OCI-LY3 (cell line): ENCODE results near the gene TMEM178A.

Experiments
- H2AFZ ChIP-seq: fragments of 200-600, 300-600 bp; shearing (Covaris generic); 2 replicates; pipeline ENCODE4 v1.6.0; 2014; ENCODE audit warnings: antibody characterized with exemption, low read depth, low read length
- H3K27ac ChIP-seq: fragments of 200-600, 300-600 bp; sonication (generic); 2 replicates; pipeline ENCODE4 v1.5.1; 2014; ENCODE audit warnings: mild to moderate bottlenecking, low read length, moderate library complexity, mixed read lengths
- H3K27me3 ChIP-seq: fragments of 200-600, 300-600 bp; sonication (generic); 2 replicates; pipeline ENCODE4 v1.6.1; 2014; ENCODE audit warnings: low read depth, low read length, mixed read lengths
- H3K36me3 ChIP-seq: fragments of 200-600, 300-600 bp; sonication (generic); replicated peaks from 2 replicates; pipeline ENCODE3; 2014; ENCODE audit warnings: low read depth, low read length, mixed read lengths
- H3K4me1 ChIP-seq: fragments of 300-600, 200-600 bp; sonication (generic); 2 replicates; pipeline ENCODE4 v1.6.1; 2014; ENCODE audit warnings: low read length, mixed read lengths
- H3K4me2 ChIP-seq: fragments of 200-600, 300-600 bp; sonication (generic); 2 replicates; pipeline ENCODE4 v1.6.1; 2014; ENCODE audit warnings: low read length, mixed read lengths
- H3K4me3 ChIP-seq: fragments of 300-600, 200-600 bp; sonication (generic); 2 replicates; pipeline ENCODE4 v1.5.1; 2014; ENCODE audit warnings: antibody characterized with exemption, mild to moderate bottlenecking, low read length, moderate library complexity
- H3K79me2 ChIP-seq: fragments of 300-600, 200-600 bp; shearing (Covaris generic); 2 replicates; pipeline ENCODE4 v1.6.1; 2014; ENCODE audit warnings: mild to moderate bottlenecking, low read length, mixed read lengths
- H3K9ac ChIP-seq: fragments of 300-600, 200-600 bp; shearing (Covaris generic); 2 replicates; pipeline ENCODE4 v1.6.0; 2014; ENCODE audit warnings: mild to moderate bottlenecking, low read length, moderate library complexity
- H3K9me3 ChIP-seq: fragments of 200-600, 300-600 bp; shearing (Covaris generic); 2 replicates; pipeline ENCODE4 v1.6.1; 2014; ENCODE audit warnings: low read length, mixed read lengths; ENCODE audit not compliant: insufficient read depth
- H4K20me1 ChIP-seq: fragments of 200-600, 300-600 bp; sonication (generic); 2 replicates; pipeline ENCODE4 v1.6.1; 2016; ENCODE audit warnings: low read length, mixed read lengths; ENCODE audit not compliant: insufficient read depth
- EZH2phosphoT487 ChIP-seq: fragments of 200-600 bp; shearing (Covaris generic); IDR thresholded peaks from 2 replicates; pipeline ENCODE4 v1.6.1; 2018; ENCODE audit warnings: antibody characterized with exemption, mixed run types, low read depth
- TF ChIP-seq, protein P1 (sequence below): fragments of 200-600, 300-600 bp; sonication (generic); IDR thresholded peaks from 2 replicates; pipeline ENCODE4 v1.5.1; 2014; ENCODE audit warnings: antibody characterized with exemption, low read length, low read depth

TMEM178A gene

DNA sequence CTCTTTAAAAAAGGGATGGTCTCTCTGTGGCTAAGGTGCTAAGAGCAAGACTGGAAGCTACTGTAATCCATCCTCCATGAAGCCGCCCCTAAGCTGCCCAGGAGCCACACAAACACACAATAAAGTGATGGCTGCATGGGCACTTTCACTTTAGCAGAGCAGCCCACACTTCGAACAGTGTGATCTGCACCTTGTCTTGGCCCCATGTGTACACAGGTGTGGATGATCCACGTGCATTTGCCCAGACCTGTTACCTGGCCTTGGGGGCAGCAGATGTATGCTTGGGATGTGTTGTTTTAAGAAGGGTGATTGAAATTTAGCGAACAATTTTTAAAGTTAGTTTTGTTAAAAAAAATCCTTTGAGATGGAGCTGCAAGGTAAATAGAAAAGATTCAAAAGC is 39.9 kb downstream of the TMEM178A start:
- H4K20me1 ChIP-seq: no peaks in the 10 kb centered on the region
- peaks cover 16% of the 10 kb centered on the region; the same call in 1 of the 2 replicates for H3K27me3 ChIP-seq
- no peak overlapping the region for H3K4me3 ChIP-seq
- H3K36me3 ChIP-seq: no peaks in the 10 kb centered on the region
- no peaks in the 10 kb centered on the region for H3K4me1 ChIP-seq
- H3K27ac ChIP-seq: no peak overlapping the region
- H3K4me2 ChIP-seq: no peak overlapping the region
- no peak overlapping the region for H3K9ac ChIP-seq
- peaks cover 10% of the 10 kb centered on the region; the same call in 1 of the 2 replicates for H3K9me3 ChIP-seq
- TF ChIP-seq, protein P1, sequence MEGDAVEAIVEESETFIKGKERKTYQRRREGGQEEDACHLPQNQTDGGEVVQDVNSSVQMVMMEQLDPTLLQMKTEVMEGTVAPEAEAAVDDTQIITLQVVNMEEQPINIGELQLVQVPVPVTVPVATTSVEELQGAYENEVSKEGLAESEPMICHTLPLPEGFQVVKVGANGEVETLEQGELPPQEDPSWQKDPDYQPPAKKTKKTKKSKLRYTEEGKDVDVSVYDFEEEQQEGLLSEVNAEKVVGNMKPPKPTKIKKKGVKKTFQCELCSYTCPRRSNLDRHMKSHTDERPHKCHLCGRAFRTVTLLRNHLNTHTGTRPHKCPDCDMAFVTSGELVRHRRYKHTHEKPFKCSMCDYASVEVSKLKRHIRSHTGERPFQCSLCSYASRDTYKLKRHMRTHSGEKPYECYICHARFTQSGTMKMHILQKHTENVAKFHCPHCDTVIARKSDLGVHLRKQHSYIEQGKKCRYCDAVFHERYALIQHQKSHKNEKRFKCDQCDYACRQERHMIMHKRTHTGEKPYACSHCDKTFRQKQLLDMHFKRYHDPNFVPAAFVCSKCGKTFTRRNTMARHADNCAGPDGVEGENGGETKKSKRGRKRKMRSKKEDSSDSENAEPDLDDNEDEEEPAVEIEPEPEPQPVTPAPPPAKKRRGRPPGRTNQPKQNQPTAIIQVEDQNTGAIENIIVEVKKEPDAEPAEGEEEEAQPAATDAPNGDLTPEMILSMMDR: no peak
- TF ChIP-seq EZH2phosphoT487: no peak
- H3K79me2 ChIP-seq: no peaks in the 10 kb centered on the region
- H2AFZ ChIP-seq: no peak overlapping the region

DNA sequence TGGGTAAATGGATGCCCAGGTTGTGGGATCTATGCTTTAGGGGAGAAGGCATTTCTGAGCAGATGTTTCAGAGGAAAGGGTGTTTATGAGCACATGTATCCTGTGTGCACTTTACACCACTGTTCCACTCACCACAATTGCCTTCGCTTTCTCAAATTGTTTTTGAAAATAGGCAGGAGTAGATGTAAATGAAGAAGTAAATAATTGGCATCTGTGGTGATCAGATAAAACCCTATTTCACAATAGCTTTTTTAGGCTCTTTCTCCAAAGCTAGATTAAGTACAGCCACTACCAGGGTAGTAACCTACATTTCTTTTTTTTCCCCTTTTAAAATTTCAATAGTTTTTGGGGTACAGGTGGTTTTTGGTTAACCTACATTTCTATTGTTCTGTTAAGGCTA is 40.6 kb downstream of the TMEM178A start:
- Histone ChIP-seq H4K20me1 (no peaks in the 10 kb centered on the region), H3K79me2 (no peaks in the 10 kb centered on the region), H3K4me2 (no peak overlapping the region), H3K27me3 (peaks cover 16% of the 10 kb centered on the region; the same call in 1 of the 2 replicates), H3K9ac (no peak overlapping the region), H3K9me3 (peaks cover 7% of the 10 kb centered on the region; the same call in 1 of the 2 replicates), H3K4me3 (no peak overlapping the region), H2AFZ (no peak overlapping the region), H3K27ac (no peak overlapping the region), H3K36me3 (no peaks in the 10 kb centered on the region), H3K4me1 (no peaks in the 10 kb centered on the region)
- TF ChIP-seq, protein P1: no peak
- TF ChIP-seq EZH2phosphoT487: no peak

DNA sequence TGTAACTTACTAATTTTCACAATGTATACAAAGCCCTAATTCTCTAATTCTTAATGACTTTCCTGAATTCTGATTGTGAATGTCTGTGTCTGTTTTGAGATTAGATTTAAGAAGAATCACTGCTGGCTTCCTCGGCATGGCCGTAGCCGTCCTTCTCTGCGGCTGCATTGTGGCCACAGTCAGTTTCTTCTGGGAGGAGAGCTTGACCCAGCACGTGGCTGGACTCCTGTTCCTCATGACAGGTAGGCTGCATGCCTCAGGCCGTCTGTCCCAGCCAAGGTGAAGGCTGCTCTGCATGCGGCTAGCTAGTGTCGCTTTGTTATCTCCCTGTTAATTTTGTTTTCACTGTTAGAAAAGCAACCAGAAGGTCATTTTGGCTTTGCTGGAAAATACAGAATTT is 41.2 kb downstream of the TMEM178A start:
- Histone ChIP-seq H3K27ac (no peak overlapping the region), H3K9ac (no peak overlapping the region), H2AFZ (no peak overlapping the region), H3K9me3 (peaks cover 1% of the 10 kb centered on the region; the same call in 1 of the 2 replicates), H3K4me2 (no peak overlapping the region), H3K36me3 (no peaks in the 10 kb centered on the region), H3K79me2 (no peaks in the 10 kb centered on the region), H3K4me3 (no peak overlapping the region), H3K4me1 (no peaks in the 10 kb centered on the region), H4K20me1 (no peaks in the 10 kb centered on the region), H3K27me3 (peaks cover 16% of the 10 kb centered on the region; the same call in 1 of the 2 replicates)
- TF ChIP-seq, protein P1: no peak
- TF ChIP-seq EZH2phosphoT487: no peak

DNA sequence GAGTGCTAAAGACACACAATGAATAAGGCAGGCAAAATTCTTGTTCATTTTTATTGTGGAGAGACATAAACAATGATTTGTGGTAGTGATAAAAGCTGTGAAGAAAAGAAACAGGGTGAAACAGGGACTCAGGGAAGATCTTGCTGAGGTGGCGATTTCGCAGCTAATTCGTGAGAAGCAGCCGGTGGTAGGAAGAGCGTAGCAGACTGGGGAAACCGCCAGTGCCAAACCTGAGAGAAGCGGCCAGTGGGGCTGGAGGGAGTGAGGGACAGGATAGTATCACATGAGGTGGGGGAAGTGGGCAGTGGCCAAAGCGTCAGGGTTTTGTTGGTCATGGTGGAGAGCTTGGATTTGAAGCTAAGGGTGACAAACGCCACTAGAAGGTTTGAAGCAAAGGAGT is 42.3 kb downstream of the TMEM178A start:
- H3K9ac ChIP-seq: no peak overlapping the region
- H3K4me1 ChIP-seq: no peaks in the 10 kb centered on the region
- no peaks in the 10 kb centered on the region for H3K79me2 ChIP-seq
- H3K36me3 ChIP-seq: no peaks in the 10 kb centered on the region
- no peak overlapping the region for H3K4me3 ChIP-seq
- peaks cover 13% of the 10 kb centered on the region; the same call in 1 of the 2 replicates for H3K27me3 ChIP-seq
- no peaks in the 10 kb centered on the region for H4K20me1 ChIP-seq
- H3K27ac ChIP-seq: no peak overlapping the region
- no peak overlapping the region for H2AFZ ChIP-seq
- H3K4me2 ChIP-seq: no peak overlapping the region
- TF ChIP-seq, protein P1: no peak
- TF ChIP-seq EZH2phosphoT487: no peak
- H3K9me3 ChIP-seq: no peaks in the 10 kb centered on the region
